SU-DHL-6 (cell line): Measurements from ENCODE around the gene ITGAE.

Source experiments
- H2AFZ ChIP-seq: fragments of 200-600 bp; sonication (generic); 2 replicates; pipeline ENCODE4 v1.6.1; 2014; ENCODE audit warnings: low read depth, mild to moderate bottlenecking, moderate library complexity, mixed read lengths, antibody characterized with exemption, low read length; ENCODE audit not compliant: severe bottlenecking
- H3F3A ChIP-seq: fragments of 200-600 bp; shearing (Covaris generic); 2 replicates; pipeline ENCODE4 v1.6.0; 2016; ENCODE audit warnings: antibody characterized with exemption, mild to moderate bottlenecking; ENCODE audit not compliant: insufficient read depth
- H3K27ac ChIP-seq: fragments of 200-600 bp; sonication (generic); 2 replicates; pipeline ENCODE4 v1.5.1; 2016; ENCODE audit warnings: low read depth, mild to moderate bottlenecking, low read length, moderate library complexity, mixed read lengths
- H3K27me3 ChIP-seq: fragments of 200-600 bp; sonication (generic), shearing (Covaris generic); 2 replicates; pipeline ENCODE4 v1.6.0; 2014; ENCODE audit warnings: mild to moderate bottlenecking, low read length
- H3K36me3 ChIP-seq: fragments of 200-600 bp; sonication (generic); 2 replicates; pipeline ENCODE4 v1.6.1; 2014; ENCODE audit warnings: mild to moderate bottlenecking, low read length, mixed read lengths
- H3K4me2 ChIP-seq: fragments of 300-600, 200-600 bp; shearing (Covaris generic), sonication (generic); 2 replicates; pipeline ENCODE4 v1.6.0; 2014; ENCODE audit warnings: low read length, low read depth, mild to moderate bottlenecking; ENCODE audit not compliant: poor library complexity, severe bottlenecking
- H3K4me3 ChIP-seq: fragments of 200-600 bp; sonication (generic); 2 replicates; pipeline ENCODE4 v1.5.1; 2014; ENCODE audit warnings: antibody characterized with exemption, low read length, mild to moderate bottlenecking, mixed read lengths; ENCODE audit not compliant: insufficient read depth, poor library complexity, severe bottlenecking
- H3K79me2 ChIP-seq: fragments of 200-600 bp; sonication (generic); 2 replicates; pipeline ENCODE4 v1.6.1; 2014; ENCODE audit warnings: mild to moderate bottlenecking, low read length, moderate library complexity; ENCODE audit not compliant: insufficient read depth
- H3K9ac ChIP-seq: fragments of 200-600 bp; sonication (generic); 2 replicates; pipeline ENCODE4 v1.7.0; 2014; ENCODE audit warnings: mild to moderate bottlenecking, low read length
- H3K9me2 ChIP-seq: fragments of 200-600 bp; sonication (generic); replicated peaks from 2 replicates; pipeline ENCODE4 v1.6.1; 2014; ENCODE audit warnings: low read length; ENCODE audit not compliant: insufficient read depth
- H3K9me3 ChIP-seq: fragments of 200-600 bp; sonication (generic); 2 replicates; pipeline ENCODE4 v1.6.1; 2014; ENCODE audit warnings: low read length, mixed read lengths; ENCODE audit not compliant: insufficient read depth
- H4K20me1 ChIP-seq: fragments of 200-600 bp; sonication (generic); 2 replicates; pipeline ENCODE4 v1.6.1; 2014; ENCODE audit warnings: low read depth, mild to moderate bottlenecking, antibody characterized with exemption, low read length, moderate library complexity, mixed read lengths
- EZH2phosphoT487 ChIP-seq: fragments of 200-600 bp; sonication (generic), shearing (Covaris generic); conservative IDR thresholded peaks from 2 replicates; pipeline ENCODE4 v1.6.1; 2018; ENCODE audit warnings: mild to moderate bottlenecking, antibody characterized with exemption, low read length, moderate library complexity, mixed read lengths
- TF ChIP-seq, protein P1 (sequence below): fragments of 200-600 bp; sonication (generic); IDR thresholded peaks from one replicate; pipeline ENCODE4 v1.5.1; 2017; ENCODE audit warnings: antibody characterized with exemption, mild to moderate bottlenecking, low read length, moderate library complexity; ENCODE audit not compliant: insufficient read depth, poor library complexity, severe bottlenecking

Gene ITGAE, protein sequence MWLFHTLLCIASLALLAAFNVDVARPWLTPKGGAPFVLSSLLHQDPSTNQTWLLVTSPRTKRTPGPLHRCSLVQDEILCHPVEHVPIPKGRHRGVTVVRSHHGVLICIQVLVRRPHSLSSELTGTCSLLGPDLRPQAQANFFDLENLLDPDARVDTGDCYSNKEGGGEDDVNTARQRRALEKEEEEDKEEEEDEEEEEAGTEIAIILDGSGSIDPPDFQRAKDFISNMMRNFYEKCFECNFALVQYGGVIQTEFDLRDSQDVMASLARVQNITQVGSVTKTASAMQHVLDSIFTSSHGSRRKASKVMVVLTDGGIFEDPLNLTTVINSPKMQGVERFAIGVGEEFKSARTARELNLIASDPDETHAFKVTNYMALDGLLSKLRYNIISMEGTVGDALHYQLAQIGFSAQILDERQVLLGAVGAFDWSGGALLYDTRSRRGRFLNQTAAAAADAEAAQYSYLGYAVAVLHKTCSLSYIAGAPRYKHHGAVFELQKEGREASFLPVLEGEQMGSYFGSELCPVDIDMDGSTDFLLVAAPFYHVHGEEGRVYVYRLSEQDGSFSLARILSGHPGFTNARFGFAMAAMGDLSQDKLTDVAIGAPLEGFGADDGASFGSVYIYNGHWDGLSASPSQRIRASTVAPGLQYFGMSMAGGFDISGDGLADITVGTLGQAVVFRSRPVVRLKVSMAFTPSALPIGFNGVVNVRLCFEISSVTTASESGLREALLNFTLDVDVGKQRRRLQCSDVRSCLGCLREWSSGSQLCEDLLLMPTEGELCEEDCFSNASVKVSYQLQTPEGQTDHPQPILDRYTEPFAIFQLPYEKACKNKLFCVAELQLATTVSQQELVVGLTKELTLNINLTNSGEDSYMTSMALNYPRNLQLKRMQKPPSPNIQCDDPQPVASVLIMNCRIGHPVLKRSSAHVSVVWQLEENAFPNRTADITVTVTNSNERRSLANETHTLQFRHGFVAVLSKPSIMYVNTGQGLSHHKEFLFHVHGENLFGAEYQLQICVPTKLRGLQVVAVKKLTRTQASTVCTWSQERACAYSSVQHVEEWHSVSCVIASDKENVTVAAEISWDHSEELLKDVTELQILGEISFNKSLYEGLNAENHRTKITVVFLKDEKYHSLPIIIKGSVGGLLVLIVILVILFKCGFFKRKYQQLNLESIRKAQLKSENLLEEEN

DNA sequence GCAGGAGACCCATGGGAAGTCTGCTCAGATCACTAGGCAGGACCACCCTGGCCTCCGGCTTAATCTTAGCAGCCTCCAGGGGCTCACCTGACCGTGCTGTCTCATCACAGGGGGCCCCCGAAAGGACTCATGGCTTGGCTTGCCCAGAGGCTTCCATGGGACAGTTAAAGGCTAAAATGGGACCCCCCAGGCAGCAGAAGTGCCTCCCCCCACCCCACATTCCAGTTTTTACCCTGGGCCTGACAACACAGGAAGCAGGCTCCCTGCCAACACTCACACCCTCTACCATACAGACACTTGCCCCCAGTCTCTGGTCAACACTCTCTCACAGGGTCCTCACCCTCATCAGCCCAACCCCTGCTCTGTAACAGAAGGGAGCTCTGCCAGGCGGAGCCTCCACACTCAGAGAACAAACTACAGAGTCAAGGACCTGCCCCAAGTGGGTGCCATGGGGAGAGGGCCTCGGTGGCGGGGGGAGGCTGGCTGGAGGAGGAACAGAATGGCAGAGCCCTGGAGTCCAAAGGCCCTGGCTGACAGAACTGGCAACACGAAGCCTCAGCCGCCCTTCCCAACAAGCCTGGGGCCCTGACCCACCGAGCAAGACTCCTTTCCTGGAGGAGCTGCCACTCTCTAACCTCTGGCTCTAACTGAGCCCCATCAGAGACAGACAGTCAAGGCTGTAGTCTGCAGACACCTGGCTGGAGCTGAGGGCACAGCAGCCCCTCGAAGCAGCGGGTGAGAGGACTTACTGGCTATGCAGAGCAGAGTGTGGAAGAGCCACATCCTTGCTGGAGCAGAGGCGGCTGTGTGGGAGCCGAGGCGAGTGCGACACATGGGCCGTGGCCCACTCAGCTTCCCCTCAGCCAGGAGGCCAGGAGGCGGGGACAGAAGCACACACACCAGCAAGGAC lies at the start of gene ITGAE:
TSS of gene ITGAE (minus strand) at position 827 of the 910 bp plus-strand sequence. CDS start at position 783, 44 bp downstream.
- Histone ChIP-seq H3K9me3 (no peaks in the 10 kb centered on the region), H3K27ac (no peak within 1 kb of the TSS), H3K4me2 (no peak within 1 kb of the TSS), H3K9me2 (no peaks in the 10 kb centered on the region), H3K4me3 (no peak within 1 kb of the TSS), H2AFZ (no peak within 1 kb of the TSS), H3F3A (no peaks in the 10 kb centered on the region), H4K20me1 (no peaks in the 10 kb centered on the region), H3K79me2 (no peaks in the 10 kb centered on the region), H3K36me3 (no peaks in the 10 kb centered on the region), H3K9ac (no peak within 1 kb of the TSS), H3K27me3 (no peaks in the 10 kb centered on the region)
- no peak for TF ChIP-seq EZH2phosphoT487
- TF ChIP-seq, protein P1, sequence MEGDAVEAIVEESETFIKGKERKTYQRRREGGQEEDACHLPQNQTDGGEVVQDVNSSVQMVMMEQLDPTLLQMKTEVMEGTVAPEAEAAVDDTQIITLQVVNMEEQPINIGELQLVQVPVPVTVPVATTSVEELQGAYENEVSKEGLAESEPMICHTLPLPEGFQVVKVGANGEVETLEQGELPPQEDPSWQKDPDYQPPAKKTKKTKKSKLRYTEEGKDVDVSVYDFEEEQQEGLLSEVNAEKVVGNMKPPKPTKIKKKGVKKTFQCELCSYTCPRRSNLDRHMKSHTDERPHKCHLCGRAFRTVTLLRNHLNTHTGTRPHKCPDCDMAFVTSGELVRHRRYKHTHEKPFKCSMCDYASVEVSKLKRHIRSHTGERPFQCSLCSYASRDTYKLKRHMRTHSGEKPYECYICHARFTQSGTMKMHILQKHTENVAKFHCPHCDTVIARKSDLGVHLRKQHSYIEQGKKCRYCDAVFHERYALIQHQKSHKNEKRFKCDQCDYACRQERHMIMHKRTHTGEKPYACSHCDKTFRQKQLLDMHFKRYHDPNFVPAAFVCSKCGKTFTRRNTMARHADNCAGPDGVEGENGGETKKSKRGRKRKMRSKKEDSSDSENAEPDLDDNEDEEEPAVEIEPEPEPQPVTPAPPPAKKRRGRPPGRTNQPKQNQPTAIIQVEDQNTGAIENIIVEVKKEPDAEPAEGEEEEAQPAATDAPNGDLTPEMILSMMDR, result no peak

DNA sequence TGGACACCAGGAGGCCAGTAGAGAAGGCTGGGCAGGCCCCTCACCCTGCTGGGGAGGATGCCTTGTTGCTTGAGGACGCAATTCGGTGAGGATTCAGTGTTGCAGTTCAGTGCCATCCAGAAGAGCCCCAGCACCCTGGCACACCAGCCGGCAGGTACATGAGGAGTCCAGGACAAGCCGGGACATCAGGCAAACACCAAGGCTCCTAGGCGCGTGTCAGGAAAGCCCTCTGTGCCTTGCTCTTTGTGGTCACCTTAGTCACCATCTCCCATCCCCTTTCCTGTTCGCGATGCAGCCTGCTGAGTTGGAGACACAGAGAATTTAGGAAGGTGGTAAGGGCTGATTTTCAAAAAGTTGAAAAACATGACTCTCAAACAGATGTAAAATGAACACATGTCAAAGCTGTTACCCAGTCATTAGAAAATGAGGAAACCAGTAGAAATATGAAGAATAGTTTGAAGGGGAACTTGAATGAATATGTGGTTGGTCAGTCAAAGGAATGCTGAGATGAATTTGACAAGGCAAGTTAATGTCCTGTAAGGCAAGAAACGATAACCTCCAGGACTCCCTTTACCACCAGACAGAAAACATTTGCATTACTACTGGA lies 47.3 kb upstream of the ITGAE start:
- no peak overlapping the region for H3K9ac ChIP-seq
- H3F3A ChIP-seq, result 0 out of 2 replicates have a peak, but pooled peaks cover 5% of the 10 kb centered on the region
- H3K36me3 ChIP-seq, result no peaks in the 10 kb centered on the region
- TF ChIP-seq, protein P1, result no peak
- no peak for TF ChIP-seq EZH2phosphoT487
- H3K79me2 ChIP-seq, result peaks cover 19% of the 10 kb centered on the region
- no peaks in the 10 kb centered on the region for H3K27me3 ChIP-seq
- H3K27ac ChIP-seq, result no peak overlapping the region
- H3K9me2 ChIP-seq, result no peaks in the 10 kb centered on the region
- no peak overlapping the region for H3K4me2 ChIP-seq
- no peaks in the 10 kb centered on the region for H4K20me1 ChIP-seq
- no peak overlapping the region for H3K4me3 ChIP-seq
- H2AFZ ChIP-seq, result no peak overlapping the region
- no peaks in the 10 kb centered on the region for H3K9me3 ChIP-seq
